ENCODE results near the gene HDAC4.

Gene HDAC4

DNA sequence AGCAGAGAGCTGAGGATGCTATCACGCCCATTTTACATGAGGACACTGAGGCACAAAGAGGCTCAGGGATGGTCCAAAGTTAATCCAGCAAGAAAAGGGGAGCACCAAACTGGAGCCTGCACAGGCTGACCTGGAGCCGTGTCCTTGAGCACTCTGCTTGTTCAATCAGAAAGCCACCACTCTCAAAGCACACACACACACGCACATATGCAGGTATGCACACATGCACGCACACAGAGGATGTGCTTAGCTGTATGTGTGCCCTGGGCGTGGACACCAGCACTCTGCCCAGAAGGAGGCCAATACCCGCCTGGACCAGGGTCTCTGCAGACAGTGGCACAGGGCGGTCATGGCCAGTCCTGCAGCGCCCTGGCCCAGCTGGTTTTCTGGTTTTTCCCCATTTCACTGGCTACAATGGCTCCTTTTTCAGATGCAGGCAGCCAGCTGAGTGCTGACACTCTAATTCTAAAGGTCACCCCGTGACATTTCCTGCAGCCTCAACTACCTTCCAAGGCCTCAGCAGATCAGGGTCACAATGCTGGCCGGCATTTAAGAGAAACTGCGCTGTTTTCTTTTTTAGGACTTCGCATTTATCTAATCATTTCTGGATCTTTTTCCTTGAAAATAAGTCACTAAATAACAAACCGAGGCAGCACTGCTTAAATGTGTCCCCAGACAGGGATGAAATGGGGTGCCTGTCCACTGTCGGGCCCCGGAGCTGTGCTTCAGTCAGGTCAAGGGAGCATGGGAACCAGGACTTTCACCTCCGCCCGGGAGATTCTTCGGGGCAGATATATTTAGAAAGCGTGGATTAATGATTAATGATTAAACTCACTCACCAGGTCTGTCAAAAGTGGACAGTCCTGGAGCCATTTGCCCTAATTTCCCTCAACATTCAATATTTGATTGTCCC is 104.5 kb downstream of the HDAC4 start:
- Histone ChIP-seq H3K9ac (ENCODE audit: low read length) (no peak overlapping the region), H3K9me2 (replicated peaks; ENCODE audit: insufficient read depth, low read length) (no peaks in the 10 kb centered on the region), H3K27me3 (ENCODE audit: low read length) (no peaks in the 10 kb centered on the region), H3K79me2 (ENCODE audit: insufficient read depth, low read length) (no peaks in the 10 kb centered on the region), H3K4me3 (ENCODE audit: insufficient read depth, low read length, poor library complexity, severe bottlenecking) (no peak overlapping the region), H4K20me1 (ENCODE audit: low read depth, low read length) (0 out of 2 replicates have a peak, but pooled peaks cover 10% of the 10 kb centered on the region), H3K27ac (ENCODE audit: low read depth, low read length) (no peak overlapping the region), H3K9me3 (ENCODE audit: insufficient read depth, low read length) (no peaks in the 10 kb centered on the region), H3K4me2 (ENCODE audit: low read depth, low read length, poor library complexity, severe bottlenecking) (no peak overlapping the region), H3K36me3 (ENCODE audit: low read length) (no peaks in the 10 kb centered on the region), H3F3A (ENCODE audit: insufficient read depth) (no peaks in the 10 kb centered on the region), H2AFZ (ENCODE audit: low read depth, low read length, severe bottlenecking) (no peak overlapping the region)
- TF ChIP-seq CTCF (IDR thresholded peaks at IDR 0.05; ENCODE audit: insufficient read depth, low read length, poor library complexity, severe bottlenecking) (no peak), EZH2phosphoT487 (conservative IDR thresholded peaks at IDR 0.05; ENCODE audit: low read length) (no peak)

DNA sequence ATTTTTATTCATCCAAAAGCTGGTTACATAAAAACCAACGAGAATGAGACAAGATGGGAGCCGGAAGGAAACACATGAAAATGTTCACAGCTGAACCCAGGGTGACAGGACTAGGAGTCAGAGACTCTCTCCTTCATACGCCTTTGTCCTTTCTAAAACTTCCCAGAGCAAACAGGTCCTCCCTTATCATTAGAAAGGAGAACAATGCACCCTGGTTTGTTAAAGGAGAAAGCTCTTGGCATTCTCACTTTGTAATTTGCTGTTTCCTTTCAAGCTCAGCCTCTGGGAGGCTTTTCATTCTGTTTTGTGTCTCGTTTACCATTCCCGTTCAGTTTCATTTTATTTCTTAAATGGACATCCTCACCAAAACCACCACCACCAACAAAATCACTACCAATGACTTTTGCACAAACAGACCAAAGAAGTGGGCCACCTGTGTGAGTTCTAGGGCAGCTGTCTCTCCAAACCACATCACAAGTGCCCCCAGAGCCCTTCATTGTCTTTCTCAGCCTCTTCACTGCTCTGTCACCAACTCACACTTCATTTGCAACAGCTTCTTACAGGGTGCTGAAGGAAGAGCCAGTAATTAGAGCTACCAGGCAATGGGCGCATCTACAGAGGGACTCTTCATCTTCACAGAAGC is 105.3 kb downstream of the HDAC4 start:
- Histone ChIP-seq H3K9me3 (ENCODE audit: insufficient read depth, low read length) (no peaks in the 10 kb centered on the region), H3F3A (ENCODE audit: insufficient read depth) (no peaks in the 10 kb centered on the region), H3K4me3 (ENCODE audit: insufficient read depth, low read length, poor library complexity, severe bottlenecking) (no peak overlapping the region), H3K4me2 (ENCODE audit: low read depth, low read length, poor library complexity, severe bottlenecking) (no peak overlapping the region), H2AFZ (ENCODE audit: low read depth, low read length, severe bottlenecking) (no peak overlapping the region), H3K9ac (ENCODE audit: low read length) (no peak overlapping the region), H3K36me3 (ENCODE audit: low read length) (no peaks in the 10 kb centered on the region), H3K27me3 (ENCODE audit: low read length) (no peaks in the 10 kb centered on the region), H3K9me2 (replicated peaks; ENCODE audit: insufficient read depth, low read length) (no peaks in the 10 kb centered on the region), H4K20me1 (ENCODE audit: low read depth, low read length) (0 out of 2 replicates have a peak, but pooled peaks cover 10% of the 10 kb centered on the region), H3K27ac (ENCODE audit: low read depth, low read length) (no peak overlapping the region), H3K79me2 (ENCODE audit: insufficient read depth, low read length) (no peaks in the 10 kb centered on the region)
- TF ChIP-seq CTCF (IDR thresholded peaks at IDR 0.05; ENCODE audit: insufficient read depth, low read length, poor library complexity, severe bottlenecking) (no peak), EZH2phosphoT487 (conservative IDR thresholded peaks at IDR 0.05; ENCODE audit: low read length) (no peak)

- no peaks in the 10 kb centered on the region for H3K9me3 ChIP-seq (ENCODE audit: insufficient read depth, low read length)
- 0 out of 2 replicates have a peak, but pooled peaks cover 10% of the 10 kb centered on the region for H4K20me1 ChIP-seq (ENCODE audit: low read depth, low read length)
- H3K4me2 ChIP-seq (ENCODE audit: low read depth, low read length, poor library complexity, severe bottlenecking), result no peak overlapping the region
- no peaks in the 10 kb centered on the region for H3K27me3 ChIP-seq (ENCODE audit: low read length)
- no peak for TF ChIP-seq EZH2phosphoT487 (conservative IDR thresholded peaks at IDR 0.05; ENCODE audit: low read length)
- TF ChIP-seq CTCF (IDR thresholded peaks at IDR 0.05; ENCODE audit: insufficient read depth, low read length, poor library complexity, severe bottlenecking), result no peak
- H3F3A ChIP-seq (ENCODE audit: insufficient read depth), result no peaks in the 10 kb centered on the region
- no peaks in the 10 kb centered on the region for H3K9me2 ChIP-seq (replicated peaks; ENCODE audit: insufficient read depth, low read length)
- no peak overlapping the region for H3K27ac ChIP-seq (ENCODE audit: low read depth, low read length)
- H3K79me2 ChIP-seq (ENCODE audit: insufficient read depth, low read length), result no peaks in the 10 kb centered on the region
- no peak overlapping the region for H2AFZ ChIP-seq (ENCODE audit: low read depth, low read length, severe bottlenecking)
- no peak overlapping the region for H3K9ac ChIP-seq (ENCODE audit: low read length)
- no peaks in the 10 kb centered on the region for H3K36me3 ChIP-seq (ENCODE audit: low read length)
- H3K4me3 ChIP-seq (ENCODE audit: insufficient read depth, low read length, poor library complexity, severe bottlenecking), result no peak overlapping the region
Measured at GRCh38 chr2:239294571-239295054, 106.2 kb downstream of the HDAC4 start.
